SK-N-SH treated with all-trans-retinoic acid at 6 μM for 48 hours (cell line): ENCODE measurements around the gene KLK6.

Experiments used
- ATAC-seq: fragments of 200-7000 bp; cut with Tn5 transposase; 3 replicates; pipeline ENCODE4 v1.9.1; 2020; ENCODE audit warnings: mild to moderate bottlenecking, moderate library complexity
- ARNTL ChIP-seq: fragments of 450-650 bp; formaldehyde crosslinking; IDR thresholded peaks from 2 replicates; pipeline ENCODE4 v1.5.0; 2020; ENCODE audit warnings: low read depth, mild to moderate bottlenecking, moderate library complexity, borderline replicate concordance
- BACH2 ChIP-seq: fragments of 250-450 bp; sonication (Bioruptor Pico); IDR thresholded peaks from 2 replicates; pipeline ENCODE4 v1.9.0; 2021; ENCODE audit warnings: mild to moderate bottlenecking, borderline replicate concordance
- CREB5 ChIP-seq: fragments of 250-450 bp; sonication (Bioruptor Pico); IDR thresholded peaks from 2 replicates; pipeline ENCODE4 v1.5.1; 2020; ENCODE audit warnings: low read depth, mild to moderate bottlenecking, moderate library complexity
- CSDC2 ChIP-seq: fragments of 250-450 bp; sonication (Bioruptor Pico); IDR thresholded peaks from 2 replicates; pipeline ENCODE4 v1.5.0; 2020; ENCODE audit warnings: mild to moderate bottlenecking, moderate library complexity
- CSRNP3 ChIP-seq: fragments of 250-450 bp; sonication (Bioruptor Pico); IDR thresholded peaks from 2 replicates; pipeline ENCODE4 v1.5.1; 2021; ENCODE audit warnings: mild to moderate bottlenecking, moderate library complexity
- ESRRG ChIP-seq: fragments of 250-450 bp; sonication (Bioruptor Pico); IDR thresholded peaks from 2 replicates; pipeline ENCODE4 v1.6.1; 2021; ENCODE audit warnings: mild to moderate bottlenecking
- GLIS3 ChIP-seq: fragments of 250-450 bp; sonication (Bioruptor Pico); IDR thresholded peaks from 2 replicates; pipeline ENCODE4 v1.5.0; 2020; ENCODE audit warnings: mild to moderate bottlenecking, moderate library complexity
- ISL1 ChIP-seq: fragments of 250-450 bp; sonication (Bioruptor Pico); IDR thresholded peaks from 2 replicates; pipeline ENCODE4 v2.1.2; 2022; ENCODE audit warnings: mild to moderate bottlenecking, moderate library complexity
- PATZ1 ChIP-seq: fragments of 250-450 bp; sonication (Bioruptor Pico); IDR thresholded peaks from 2 replicates; pipeline ENCODE4 v1.8.0; 2020; ENCODE audit warnings: mild to moderate bottlenecking, moderate library complexity, borderline replicate concordance
- POU6F1 ChIP-seq: fragments of 250-450 bp; sonication (Bioruptor Pico); IDR thresholded peaks from 2 replicates; pipeline ENCODE4 v1.8.0; 2021; ENCODE audit warnings: low read depth, mild to moderate bottlenecking, moderate library complexity, borderline replicate concordance
- PPARA ChIP-seq: fragments of 250-450 bp; sonication (Bioruptor Pico); IDR thresholded peaks from 2 replicates; pipeline ENCODE4 v1.5.0; 2020; ENCODE audit warnings: mild to moderate bottlenecking, borderline replicate concordance
- RARB ChIP-seq: fragments of 250-450 bp; sonication (Bioruptor Pico); IDR thresholded peaks from 2 replicates; pipeline ENCODE4 v1.8.0; 2021; ENCODE audit warnings: mild to moderate bottlenecking, moderate library complexity
- SNAI2 ChIP-seq: fragments of 250-450 bp; sonication (Bioruptor Pico); IDR thresholded peaks from 2 replicates; pipeline ENCODE4 v1.5.0; 2020; ENCODE audit warnings: mild to moderate bottlenecking, moderate library complexity
- TCF4 ChIP-seq: fragments of 250-450 bp; sonication (Bioruptor Pico); IDR thresholded peaks from 2 replicates; pipeline ENCODE4 v1.8.0; 2021; ENCODE audit warnings: mild to moderate bottlenecking, moderate library complexity, borderline replicate concordance
- TOX ChIP-seq: fragments of 250-450 bp; sonication (Bioruptor Pico); IDR thresholded peaks from 2 replicates; pipeline ENCODE4 v1.8.0; 2021; ENCODE audit warnings: mild to moderate bottlenecking, moderate library complexity, borderline replicate concordance
- TSHZ2 ChIP-seq: fragments of 250-450 bp; sonication (Bioruptor Pico); IDR thresholded peaks from 2 replicates; pipeline ENCODE4 v1.5.0; 2020; ENCODE audit warnings: mild to moderate bottlenecking, moderate library complexity
- ZC3H10 ChIP-seq: fragments of 250-450 bp; sonication (Bioruptor Pico); IDR thresholded peaks from 2 replicates; pipeline ENCODE4 v1.5.1; 2021; ENCODE audit warnings: mild to moderate bottlenecking, moderate library complexity
- ZFP3 ChIP-seq: fragments of 250-450 bp; sonication (Bioruptor Pico); IDR thresholded peaks from 2 replicates; pipeline ENCODE4 v1.5.0; 2020; ENCODE audit warnings: mild to moderate bottlenecking, moderate library complexity
- ZFP30 ChIP-seq: fragments of 450-650 bp; formaldehyde crosslinking; IDR thresholded peaks from 2 replicates; pipeline ENCODE4 v1.5.0; 2022; ENCODE audit warnings: mild to moderate bottlenecking, moderate library complexity
- ZNF565 ChIP-seq: fragments of 450-650 bp; formaldehyde crosslinking; conservative IDR thresholded peaks from 2 replicates; pipeline ENCODE4 v1.5.0; 2020; ENCODE audit warnings: low read depth, mild to moderate bottlenecking, moderate library complexity
- ZNF70 ChIP-seq: fragments of 450-650 bp; formaldehyde crosslinking; IDR thresholded peaks from 2 replicates; pipeline ENCODE4 v1.5.0; 2020; ENCODE audit warnings: mild to moderate bottlenecking, moderate library complexity
- ZNF8 ChIP-seq: fragments of 450-650 bp; formaldehyde crosslinking; IDR thresholded peaks from 2 replicates; pipeline ENCODE4 v1.5.0; 2020; ENCODE audit warnings: mild to moderate bottlenecking, moderate library complexity

The KLK6 gene

GRCh38 chr19:50949861-50950260 lies 19.5 kb downstream of the KLK6 start (continued):
- TF ChIP-seq CSRNP3 (no peak), PATZ1 (CRISPR knock-in tag) (no peak)

GRCh38 chr19:50947123-50947522 lies 22.3 kb downstream of the KLK6 start:
- ATAC-seq = no peak
- TF ChIP-seq ISL1 (CRISPR knock-in tag) = no peak
- no peak for TF ChIP-seq TCF4 (CRISPR knock-in tag)
- no peak for TF ChIP-seq GLIS3
- TF ChIP-seq ZNF565 (CRISPR knock-in tag) = no peak
- no peak for TF ChIP-seq CREB5 (CRISPR knock-in tag)
- no peak for TF ChIP-seq PPARA (CRISPR knock-in tag)
- no peak for TF ChIP-seq ZNF70 (CRISPR knock-in tag)
- no peak for TF ChIP-seq ZNF8 (CRISPR knock-in tag)
- TF ChIP-seq PATZ1 (CRISPR knock-in tag) = no peak
- no peak for TF ChIP-seq RARB (CRISPR knock-in tag)

GRCh38 chr19:50944795-50945194 lies 24.6 kb downstream of the KLK6 start:
- TF ChIP-seq CSDC2 (CRISPR knock-in tag) (no peak), ZNF8 (CRISPR knock-in tag) (no peak), ESRRG (CRISPR knock-in tag) (no peak), ZC3H10 (CRISPR knock-in tag) (no peak), RARB (CRISPR knock-in tag) (no peak), BACH2 (no peak), TOX (no peak), TSHZ2 (no peak)
- ATAC-seq = no peak

- no peak for ATAC-seq
- TF ChIP-seq ZNF70 (CRISPR knock-in tag) = no peak
- TF ChIP-seq GLIS3 = no peak
- TF ChIP-seq BACH2 = no peak
- no peak for TF ChIP-seq CSRNP3
- TF ChIP-seq ZFP3 (CRISPR knock-in tag) = no peak
- no peak for TF ChIP-seq ARNTL (CRISPR knock-in tag)
- TF ChIP-seq ZFP30 = no peak
- TF ChIP-seq SNAI2 (CRISPR knock-in tag) = no peak
- no peak for TF ChIP-seq ZNF8 (CRISPR knock-in tag)
- TF ChIP-seq PPARA (CRISPR knock-in tag) = no peak
- TF ChIP-seq TCF4 (CRISPR knock-in tag) = no peak
- TF ChIP-seq ZNF565 (CRISPR knock-in tag) = no peak
- TF ChIP-seq POU6F1 (CRISPR knock-in tag) = no peak
Measured at GRCh38 chr19:50943074-50943828, 26.1 kb downstream of the KLK6 start.
